HG03039 (cell line): Measurements from ENCODE around the gene DCDC1.
"Not testable (repeated sequence)": the region's sequence is repeated elsewhere in the genome, so short reads cannot be mapped to it uniquely, and the experiment has no call there.

Experiments
- ATAC-seq: cut with Tn5 transposase; IDR thresholded peaks from one replicate; pipeline ENCODE4 v1.9.1; 2021; ENCODE audit warnings: mild to moderate bottlenecking, moderate library complexity; ENCODE audit not compliant: unreplicated experiment

The DCDC1 gene

GRCh38 chr11:30991376-30991775 lies 378.2 kb downstream of the DCDC1 start:
- no peak for ATAC-seq

DNA sequence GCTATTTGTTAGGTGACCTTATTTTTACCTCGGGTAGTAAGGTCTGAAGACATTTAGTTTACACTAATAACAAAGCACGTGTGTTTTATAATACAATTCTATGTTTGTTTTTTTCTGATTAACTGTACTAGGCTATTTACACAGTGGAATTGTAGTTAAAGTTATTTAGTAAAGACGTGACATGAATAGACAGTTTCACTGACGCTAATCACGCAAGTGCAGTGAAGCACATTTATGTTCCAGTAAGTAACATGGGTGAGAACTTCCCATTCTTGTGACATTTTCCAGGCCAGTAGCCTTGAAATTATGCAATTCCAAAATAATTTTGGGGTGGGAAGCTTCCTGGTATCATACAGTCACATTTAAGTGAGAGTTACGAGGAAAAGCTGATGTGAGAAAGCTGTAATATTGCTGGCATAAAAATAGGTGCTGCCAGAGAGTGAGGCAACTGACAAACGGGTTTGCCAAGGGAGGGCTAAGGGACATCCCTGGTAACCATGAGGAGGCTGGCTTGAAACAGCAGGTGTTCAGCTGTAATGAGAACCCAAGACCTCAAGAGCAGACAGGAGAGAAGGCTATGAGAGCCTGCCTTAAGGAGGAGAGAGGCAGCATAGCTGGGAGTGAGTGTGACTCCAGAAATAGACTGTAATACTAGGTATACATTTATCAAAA lies 378.8 kb downstream of the DCDC1 start:
- ATAC-seq: no peak

DNA sequence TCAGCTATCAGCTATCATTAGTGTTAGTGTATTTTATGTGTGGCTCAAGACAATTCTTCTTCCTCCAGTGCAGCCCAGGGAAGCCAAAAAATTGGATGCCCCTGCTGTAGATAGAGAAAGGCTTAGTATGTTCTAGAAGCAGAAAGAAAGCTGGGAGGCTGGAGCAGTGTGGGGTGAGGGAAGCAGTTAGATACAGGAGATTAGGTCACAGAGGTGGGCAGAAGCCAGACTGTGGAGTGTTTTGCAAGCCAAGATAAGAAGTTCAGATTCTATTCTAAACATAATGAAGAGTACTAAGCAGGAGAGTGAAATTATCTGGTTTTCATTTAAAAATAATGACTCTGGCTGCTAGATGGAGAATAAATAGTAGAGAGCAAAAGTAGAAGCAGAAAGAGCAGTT lies 381.7 kb downstream of the DCDC1 start:
- no peak for ATAC-seq

DNA sequence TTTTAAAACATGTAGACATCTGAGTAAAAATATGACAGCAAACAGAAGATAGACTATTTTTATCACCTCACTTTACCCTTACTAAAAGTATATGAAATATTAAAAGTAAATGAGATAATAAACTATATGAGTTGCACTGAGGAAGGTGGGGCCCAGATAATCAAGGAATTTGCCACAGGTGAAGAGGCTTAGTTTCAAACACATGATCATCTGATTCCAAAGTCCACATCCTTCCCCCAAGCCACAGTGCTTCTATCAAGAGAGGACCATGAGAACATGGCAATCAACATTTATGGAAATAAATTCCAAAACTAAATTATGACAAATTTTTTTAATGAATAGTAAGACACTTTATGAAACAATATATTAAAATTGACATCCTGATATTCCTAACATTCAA lies 384.0 kb downstream of the DCDC1 start:
- no peak for ATAC-seq

DNA sequence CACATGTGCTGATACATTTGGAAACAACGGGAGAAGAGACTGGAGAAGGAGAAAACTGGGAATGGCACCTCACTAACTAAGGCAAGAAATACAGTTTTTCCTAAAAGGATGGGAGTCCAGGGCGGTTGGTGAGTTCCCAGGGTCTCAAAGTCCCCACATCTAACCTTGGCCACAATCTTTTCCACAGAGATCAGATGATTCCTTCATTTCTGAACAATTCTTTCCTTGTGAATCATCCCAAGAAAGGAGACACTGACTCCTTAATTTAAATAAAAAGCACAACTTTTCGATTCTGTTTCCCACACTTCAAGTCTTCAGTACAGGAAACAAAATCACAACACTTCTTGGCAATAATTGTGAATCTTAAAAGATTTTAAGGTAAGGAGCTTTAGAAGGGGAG lies 384.7 kb downstream of the DCDC1 start:
- ATAC-seq: no peak

- no peak for ATAC-seq
Measured at GRCh38 chr11:30984442-30984816, 385.1 kb downstream of the DCDC1 start.

DNA sequence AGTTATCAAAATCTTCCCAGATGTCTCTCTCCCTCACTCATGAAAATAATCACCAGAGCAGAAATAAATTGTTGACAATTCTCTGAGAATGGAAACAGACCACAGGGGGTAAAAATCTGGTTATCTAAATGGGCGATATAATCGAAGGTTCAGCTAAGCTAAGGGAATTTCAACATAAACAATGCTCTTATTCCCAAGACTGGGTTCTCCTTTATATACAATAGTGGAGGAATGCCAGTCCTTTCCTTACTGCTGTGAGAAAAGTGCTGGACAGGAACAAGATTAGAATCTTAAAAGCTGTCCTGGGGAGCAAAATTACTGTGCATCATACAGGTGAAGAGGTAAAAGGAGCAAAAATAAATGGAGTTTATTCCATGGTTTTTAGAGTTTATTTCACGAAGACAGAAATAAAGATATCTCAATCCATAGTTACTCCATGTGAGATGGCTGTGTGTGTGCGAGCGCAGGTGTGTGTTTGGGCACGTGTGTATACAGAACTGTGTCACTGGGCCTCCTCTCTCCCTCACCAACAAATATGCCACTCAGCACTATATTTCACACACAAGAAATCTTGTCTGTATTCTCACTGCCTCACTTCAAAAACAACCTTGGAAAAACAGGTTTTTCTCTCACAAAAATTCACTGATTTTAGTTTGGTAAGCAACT lies 385.6 kb downstream of the DCDC1 start:
- no peak for ATAC-seq

DNA sequence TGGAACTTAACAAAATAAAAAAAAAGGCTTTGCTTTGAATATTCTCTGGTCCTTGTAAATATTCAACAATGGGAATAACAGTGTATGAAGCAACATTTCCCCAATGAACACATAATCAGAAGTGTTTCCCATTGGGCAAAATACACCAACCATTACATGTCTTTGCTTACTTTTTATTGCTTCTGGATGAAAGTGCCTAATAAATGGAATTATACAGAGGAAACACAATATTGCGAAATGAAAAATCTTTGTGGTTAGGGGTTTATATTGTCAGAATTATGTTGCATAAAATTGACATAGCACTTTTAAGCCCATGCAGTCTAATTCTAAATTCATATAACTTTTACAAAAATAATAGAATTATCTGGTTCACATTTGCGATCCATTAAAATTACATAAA lies 386.4 kb downstream of the DCDC1 start:
- no peak for ATAC-seq

- no peak for ATAC-seq
Measured at GRCh38 chr11:30967579-30967978, 402.0 kb downstream of the DCDC1 start.

- no peak for ATAC-seq
Measured at GRCh38 chr11:30960387-30960992, 409.0 kb downstream of the DCDC1 start.

GRCh38 chr11:30956751-30957150 lies 412.8 kb downstream of the DCDC1 start:
- ATAC-seq: no peak

GRCh38 chr11:30949838-30950237 lies 419.7 kb downstream of the DCDC1 start:
- no peak for ATAC-seq

DNA sequence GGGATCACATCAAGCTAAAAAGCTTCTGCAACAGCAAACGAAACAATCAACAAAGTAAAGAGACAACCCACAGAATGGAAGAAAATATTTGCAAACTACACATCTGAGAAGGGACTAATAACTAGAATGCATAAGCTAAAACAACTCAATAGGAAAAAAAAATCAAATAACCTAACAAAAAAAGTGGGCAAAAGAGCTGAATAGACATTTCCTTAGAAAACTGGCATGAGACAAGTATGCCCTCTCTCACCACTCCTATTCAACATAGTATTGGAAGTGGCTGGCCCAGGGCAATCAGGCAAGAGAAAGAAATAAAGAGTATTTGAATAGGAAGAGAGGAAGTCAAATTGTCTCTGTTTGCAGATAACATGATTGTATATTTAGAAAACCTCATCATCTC lies 421.8 kb downstream of the DCDC1 start:
- ATAC-seq: not testable (repeated sequence)

GRCh38 chr11:30938810-30939209 lies 430.7 kb downstream of the DCDC1 start:
- no peak for ATAC-seq

GRCh38 chr11:30938171-30938570 lies 431.4 kb downstream of the DCDC1 start:
- ATAC-seq: no peak

GRCh38 chr11:30936491-30936890 lies 433.0 kb downstream of the DCDC1 start:
- ATAC-seq: no peak

DNA sequence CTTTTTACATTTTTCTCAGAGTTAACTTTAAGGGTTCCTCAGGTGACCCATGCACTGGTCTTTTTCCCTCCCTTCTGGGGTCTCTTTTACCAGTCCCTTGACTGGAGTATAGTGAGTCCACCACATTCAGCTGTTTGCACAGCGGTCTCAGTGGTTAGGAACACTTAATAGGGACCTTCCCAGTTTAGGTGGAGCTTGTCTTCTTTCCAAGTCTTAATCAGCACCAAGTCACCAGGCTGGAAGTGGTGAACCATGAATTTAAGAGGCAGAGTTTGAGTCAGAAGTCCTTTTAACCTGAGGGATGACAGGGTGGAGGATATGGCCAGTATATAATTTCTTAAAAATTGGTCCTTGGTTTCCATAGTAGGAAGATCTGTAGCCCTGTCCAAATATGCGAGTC lies 433.7 kb downstream of the DCDC1 start:
- ATAC-seq: no peak

GRCh38 chr11:30926130-30926529 lies 443.4 kb downstream of the DCDC1 start:
- ATAC-seq: no peak

GRCh38 chr11:30921811-30922210 lies 447.7 kb downstream of the DCDC1 start:
- ATAC-seq: no peak

GRCh38 chr11:30919389-30920152 lies 450.0 kb downstream of the DCDC1 start:
- ATAC-seq: no peak

- ATAC-seq: no peak
Measured at GRCh38 chr11:30917859-30918478, 451.6 kb downstream of the DCDC1 start.
